PFSK-1 (cell line): ENCODE measurements around the gene CARHSP1.

Experiments used
- FOXP2 ChIP-seq: optimal IDR thresholded peaks from 2 replicates; pipeline ENCODE3; 2011; ENCODE audit warnings: borderline replicate concordance, control low read depth, inconsistent platforms; ENCODE audit not compliant: insufficient read depth; ENCODE audit errors: extremely low read length, extremely low read depth
- POLR2AphosphoS5 ChIP-seq: IDR thresholded peaks from 2 replicates; pipeline ENCODE4 v1.6.1; 2012; ENCODE audit warnings: low read depth, mild to moderate bottlenecking, control low read depth, low read length, moderate library complexity
- REST ChIP-seq, 2 experiments: IDR thresholded peaks; 2 replicates each; pipeline versions ENCODE4 v1.6.1 to v1.8.0; 2011 to 2012; ENCODE audit warnings: low read depth in 2 of 2, low read length in 2 of 2, control low read depth in 1 of 2, inconsistent platforms in 1 of 2, mild to moderate bottlenecking in 1 of 2, moderate library complexity in 1 of 2; ENCODE audit not compliant: insufficient read depth in 1 of 2
- SIN3A ChIP-seq: IDR thresholded peaks from 2 replicates; pipeline ENCODE4 v1.6.1; 2012; ENCODE audit warnings: mild to moderate bottlenecking, low read length, moderate library complexity, borderline replicate concordance; ENCODE audit not compliant: insufficient read depth
- TAF1 ChIP-seq: IDR thresholded peaks from 2 replicates; pipeline ENCODE4 v1.6.1; 2012; ENCODE audit warnings: low read length, control low read depth, borderline replicate concordance; ENCODE audit not compliant: insufficient read depth

Gene CARHSP1

GRCh38 chr16:8845699-8846298 is 23.0 kb downstream of the CARHSP1 start:
- no peak for TF ChIP-seq REST (IDR thresholded peaks at IDR 0.05; ENCODE audit: insufficient read depth in 1 of 2, low read depth in 2 of 2, low read length in 2 of 2)
- TF ChIP-seq TAF1 = no peak
- no peak for TF ChIP-seq FOXP2
- TF ChIP-seq POLR2AphosphoS5 = no peak
- TF ChIP-seq SIN3A = no peak

- no peak for TF ChIP-seq REST (IDR thresholded peaks at IDR 0.05; ENCODE audit: insufficient read depth in 1 of 2, low read depth in 2 of 2, low read length in 2 of 2)
- TF ChIP-seq SIN3A = no peak
- no peak for TF ChIP-seq TAF1
- TF ChIP-seq POLR2AphosphoS5 = no peak
- TF ChIP-seq FOXP2 = no peak
Observed at GRCh38 chr16:8832717-8833105, 36.1 kb downstream of the CARHSP1 start.

GRCh38 chr16:8831871-8832716 is 36.7 kb downstream of the CARHSP1 start:
- TF ChIP-seq REST (IDR thresholded peaks at IDR 0.05; ENCODE audit: insufficient read depth in 1 of 2, low read depth in 2 of 2, low read length in 2 of 2) (no peak), POLR2AphosphoS5 (no peak), TAF1 (no peak), SIN3A (no peak), FOXP2 (no peak)

- TF ChIP-seq SIN3A (no peak), REST (IDR thresholded peaks at IDR 0.05; ENCODE audit: insufficient read depth in 1 of 2, low read depth in 2 of 2, low read length in 2 of 2) (no peak), FOXP2 (no peak), POLR2AphosphoS5 (no peak), TAF1 (no peak)
Observed at GRCh38 chr16:8831450-8831849, 37.4 kb downstream of the CARHSP1 start.
